ENCODE measurements around the gene ERBB4.
"Not testable (repeated sequence)": the region's sequence is repeated elsewhere in the genome, so short reads cannot be mapped to it uniquely, and the experiment has no call there.

ERBB4 gene

GRCh38 chr2:211722928-211723327 lies 815.7 kb downstream of the ERBB4 start:
- H3K79me2 ChIP-seq (ENCODE audit: insufficient read depth, low read depth) = no peaks in the 10 kb centered on the region
- H2AFZ ChIP-seq (ENCODE audit: low read depth) = no peak overlapping the region
- H3K4me3 ChIP-seq (IDR thresholded peaks at IDR 0.05; ENCODE audit: insufficient read depth, low read depth, low read length) = no peak overlapping the region
- H3K27ac ChIP-seq = no peak overlapping the region
- no peaks in the 10 kb centered on the region for H3K4me1 ChIP-seq (ENCODE audit: low read depth, poor library complexity, severe bottlenecking)
- no peak for TF ChIP-seq CTCF (conservative IDR thresholded peaks at IDR 0.05; ENCODE audit: low read depth, low read length)
- no peaks in the 10 kb centered on the region for H3K36me3 ChIP-seq (ENCODE audit: insufficient read depth)
- H3K27me3 ChIP-seq (ENCODE audit: insufficient read depth, low read depth) = no peaks in the 10 kb centered on the region
- H4K20me1 ChIP-seq (ENCODE audit: insufficient read depth) = no peaks in the 10 kb centered on the region
- no peak overlapping the region for H3K4me2 ChIP-seq
- no peak overlapping the region for H3K9ac ChIP-seq

GRCh38 chr2:211721874-211722273 lies 816.7 kb downstream of the ERBB4 start:
- not testable (repeated sequence) for H3K9ac ChIP-seq; H3K36me3 ChIP-seq (ENCODE audit: insufficient read depth); H3K27me3 ChIP-seq (ENCODE audit: insufficient read depth, low read depth); H2AFZ ChIP-seq (ENCODE audit: low read depth); H3K27ac ChIP-seq; H3K79me2 ChIP-seq (ENCODE audit: insufficient read depth, low read depth); H3K4me3 ChIP-seq (IDR thresholded peaks at IDR 0.05; ENCODE audit: insufficient read depth, low read depth, low read length); H3K4me1 ChIP-seq (ENCODE audit: low read depth, poor library complexity, severe bottlenecking); H3K4me2 ChIP-seq; H4K20me1 ChIP-seq (ENCODE audit: insufficient read depth)

GRCh38 chr2:211709389-211709788 lies 829.2 kb downstream of the ERBB4 start:
- no peaks in the 10 kb centered on the region for H3K36me3 ChIP-seq (ENCODE audit: insufficient read depth)
- no peaks in the 10 kb centered on the region for H3K4me1 ChIP-seq (ENCODE audit: low read depth, poor library complexity, severe bottlenecking)
- no peak overlapping the region for H3K9ac ChIP-seq
- no peak overlapping the region for H3K27ac ChIP-seq
- no peaks in the 10 kb centered on the region for H3K79me2 ChIP-seq (ENCODE audit: insufficient read depth, low read depth)
- no peak for TF ChIP-seq CTCF (conservative IDR thresholded peaks at IDR 0.05; ENCODE audit: low read depth, low read length)
- H3K27me3 ChIP-seq (ENCODE audit: insufficient read depth, low read depth) = no peaks in the 10 kb centered on the region
- no peaks in the 10 kb centered on the region for H4K20me1 ChIP-seq (ENCODE audit: insufficient read depth)
- no peak overlapping the region for H3K4me2 ChIP-seq
- H2AFZ ChIP-seq (ENCODE audit: low read depth) = no peak overlapping the region
- H3K4me3 ChIP-seq (IDR thresholded peaks at IDR 0.05; ENCODE audit: insufficient read depth, low read depth, low read length) = no peak overlapping the region

- no peak overlapping the region for H3K27ac ChIP-seq
- no peaks in the 10 kb centered on the region for H4K20me1 ChIP-seq (ENCODE audit: insufficient read depth)
- H3K4me1 ChIP-seq (ENCODE audit: low read depth, poor library complexity, severe bottlenecking) = no peaks in the 10 kb centered on the region
- H3K4me3 ChIP-seq (IDR thresholded peaks at IDR 0.05; ENCODE audit: insufficient read depth, low read depth, low read length) = no peak overlapping the region
- no peak for TF ChIP-seq CTCF (conservative IDR thresholded peaks at IDR 0.05; ENCODE audit: low read depth, low read length)
- H2AFZ ChIP-seq (ENCODE audit: low read depth) = no peak overlapping the region
- H3K36me3 ChIP-seq (ENCODE audit: insufficient read depth) = no peaks in the 10 kb centered on the region
- H3K27me3 ChIP-seq (ENCODE audit: insufficient read depth, low read depth) = no peaks in the 10 kb centered on the region
- H3K4me2 ChIP-seq = no peak overlapping the region
- no peak overlapping the region for H3K9ac ChIP-seq
- no peaks in the 10 kb centered on the region for H3K79me2 ChIP-seq (ENCODE audit: insufficient read depth, low read depth)
Measured at GRCh38 chr2:211692689-211693088, 845.9 kb downstream of the ERBB4 start.

GRCh38 chr2:211690736-211691135 lies 847.9 kb downstream of the ERBB4 start:
- no peaks in the 10 kb centered on the region for H3K36me3 ChIP-seq (ENCODE audit: insufficient read depth)
- no peaks in the 10 kb centered on the region for H3K79me2 ChIP-seq (ENCODE audit: insufficient read depth, low read depth)
- no peak overlapping the region for H3K9ac ChIP-seq
- H2AFZ ChIP-seq (ENCODE audit: low read depth) = no peak overlapping the region
- H3K4me2 ChIP-seq = no peak overlapping the region
- no peak overlapping the region for H3K4me3 ChIP-seq (IDR thresholded peaks at IDR 0.05; ENCODE audit: insufficient read depth, low read depth, low read length)
- no peak for TF ChIP-seq CTCF (conservative IDR thresholded peaks at IDR 0.05; ENCODE audit: low read depth, low read length)
- no peaks in the 10 kb centered on the region for H4K20me1 ChIP-seq (ENCODE audit: insufficient read depth)
- H3K4me1 ChIP-seq (ENCODE audit: low read depth, poor library complexity, severe bottlenecking) = no peaks in the 10 kb centered on the region
- no peak overlapping the region for H3K27ac ChIP-seq
- H3K27me3 ChIP-seq (ENCODE audit: insufficient read depth, low read depth) = no peaks in the 10 kb centered on the region

All from KMS-11 (cell line).